PFSK-1 (cell line): ENCODE measurements around the gene SSPN.

Source experiments
- FOXP2 ChIP-seq: optimal IDR thresholded peaks from 2 replicates; pipeline ENCODE3; 2011; ENCODE audit warnings: borderline replicate concordance, control low read depth, inconsistent platforms; ENCODE audit not compliant: insufficient read depth; ENCODE audit errors: extremely low read length, extremely low read depth
- POLR2AphosphoS5 ChIP-seq: IDR thresholded peaks from 2 replicates; pipeline ENCODE4 v1.6.1; 2012; ENCODE audit warnings: low read depth, mild to moderate bottlenecking, control low read depth, low read length, moderate library complexity
- SIN3A ChIP-seq: IDR thresholded peaks from 2 replicates; pipeline ENCODE4 v1.6.1; 2012; ENCODE audit warnings: mild to moderate bottlenecking, low read length, moderate library complexity, borderline replicate concordance; ENCODE audit not compliant: insufficient read depth
- TAF1 ChIP-seq: IDR thresholded peaks from 2 replicates; pipeline ENCODE4 v1.6.1; 2012; ENCODE audit warnings: low read length, control low read depth, borderline replicate concordance; ENCODE audit not compliant: insufficient read depth
- TF ChIP-seq, protein P1 (sequence below), 2 experiments: IDR thresholded peaks; 2 replicates each; pipeline versions ENCODE4 v1.6.1 to v1.8.0; 2011 to 2012; ENCODE audit warnings: low read depth in 2 of 2, low read length in 2 of 2, control low read depth in 1 of 2, inconsistent platforms in 1 of 2, mild to moderate bottlenecking in 1 of 2, moderate library complexity in 1 of 2; ENCODE audit not compliant: insufficient read depth in 1 of 2

The SSPN gene

DNA sequence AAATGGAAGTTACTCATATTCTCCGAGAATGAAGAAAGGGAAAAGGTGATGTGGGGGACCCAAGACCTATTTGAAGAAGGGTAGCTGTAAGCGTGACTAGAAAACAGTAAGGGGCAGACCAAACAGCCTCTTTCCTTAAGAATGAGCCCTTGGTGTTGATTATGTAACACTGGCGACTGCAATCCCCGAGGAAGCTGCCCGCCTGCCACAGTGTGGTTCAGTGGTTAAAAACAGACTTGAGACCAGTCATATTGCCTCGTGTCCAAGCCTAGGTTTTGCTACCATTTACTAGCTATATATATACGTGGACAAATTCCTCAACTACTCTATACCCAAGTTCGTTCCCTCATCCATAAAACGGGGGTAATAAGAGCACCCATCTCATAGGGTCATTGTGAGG lies 49.1 kb downstream of the SSPN start:
- TF ChIP-seq, protein P1, sequence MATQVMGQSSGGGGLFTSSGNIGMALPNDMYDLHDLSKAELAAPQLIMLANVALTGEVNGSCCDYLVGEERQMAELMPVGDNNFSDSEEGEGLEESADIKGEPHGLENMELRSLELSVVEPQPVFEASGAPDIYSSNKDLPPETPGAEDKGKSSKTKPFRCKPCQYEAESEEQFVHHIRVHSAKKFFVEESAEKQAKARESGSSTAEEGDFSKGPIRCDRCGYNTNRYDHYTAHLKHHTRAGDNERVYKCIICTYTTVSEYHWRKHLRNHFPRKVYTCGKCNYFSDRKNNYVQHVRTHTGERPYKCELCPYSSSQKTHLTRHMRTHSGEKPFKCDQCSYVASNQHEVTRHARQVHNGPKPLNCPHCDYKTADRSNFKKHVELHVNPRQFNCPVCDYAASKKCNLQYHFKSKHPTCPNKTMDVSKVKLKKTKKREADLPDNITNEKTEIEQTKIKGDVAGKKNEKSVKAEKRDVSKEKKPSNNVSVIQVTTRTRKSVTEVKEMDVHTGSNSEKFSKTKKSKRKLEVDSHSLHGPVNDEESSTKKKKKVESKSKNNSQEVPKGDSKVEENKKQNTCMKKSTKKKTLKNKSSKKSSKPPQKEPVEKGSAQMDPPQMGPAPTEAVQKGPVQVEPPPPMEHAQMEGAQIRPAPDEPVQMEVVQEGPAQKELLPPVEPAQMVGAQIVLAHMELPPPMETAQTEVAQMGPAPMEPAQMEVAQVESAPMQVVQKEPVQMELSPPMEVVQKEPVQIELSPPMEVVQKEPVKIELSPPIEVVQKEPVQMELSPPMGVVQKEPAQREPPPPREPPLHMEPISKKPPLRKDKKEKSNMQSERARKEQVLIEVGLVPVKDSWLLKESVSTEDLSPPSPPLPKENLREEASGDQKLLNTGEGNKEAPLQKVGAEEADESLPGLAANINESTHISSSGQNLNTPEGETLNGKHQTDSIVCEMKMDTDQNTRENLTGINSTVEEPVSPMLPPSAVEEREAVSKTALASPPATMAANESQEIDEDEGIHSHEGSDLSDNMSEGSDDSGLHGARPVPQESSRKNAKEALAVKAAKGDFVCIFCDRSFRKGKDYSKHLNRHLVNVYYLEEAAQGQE (IDR thresholded peaks at IDR 0.05; ENCODE audit: insufficient read depth in 1 of 2, low read depth in 2 of 2, low read length in 2 of 2) = no peak
- TF ChIP-seq POLR2AphosphoS5 = no peak

DNA sequence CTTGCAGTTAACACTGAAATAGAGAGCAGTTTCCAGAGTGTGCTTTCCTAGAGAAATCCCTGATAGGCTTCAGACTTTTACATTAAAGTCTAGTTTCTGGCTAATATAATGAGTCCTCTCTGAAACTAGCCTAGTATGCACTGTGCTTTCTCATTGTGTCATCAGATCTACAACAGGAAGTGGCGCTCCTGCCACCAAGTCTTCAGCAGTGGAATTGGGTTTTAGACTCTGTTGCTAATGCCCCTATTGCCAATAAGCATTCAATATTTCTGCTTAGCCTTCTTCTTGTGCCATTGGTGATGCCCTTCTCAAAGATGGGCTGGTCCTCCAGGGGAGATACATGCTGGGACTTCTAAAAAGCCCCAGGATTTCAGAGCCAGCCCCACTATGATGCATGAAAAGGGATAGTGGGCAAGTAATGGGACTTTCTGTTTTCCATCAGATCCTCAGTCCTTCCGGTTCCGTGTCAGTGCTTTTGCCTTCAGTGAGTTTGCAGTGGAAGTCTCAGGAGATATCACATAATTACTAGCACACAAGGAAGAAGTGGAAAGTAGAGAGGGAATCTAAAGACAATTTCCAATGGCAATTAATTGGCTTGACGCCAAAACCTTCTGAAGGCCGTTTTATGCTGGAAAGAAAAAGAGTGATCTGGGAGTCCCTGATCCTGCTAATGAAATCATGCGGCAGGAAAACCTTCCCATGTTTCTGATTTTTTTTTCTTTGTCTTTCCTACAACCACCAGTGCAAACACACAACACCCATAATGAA lies 50.0 kb downstream of the SSPN start:
- TF ChIP-seq, protein P1 (IDR thresholded peaks at IDR 0.05; ENCODE audit: insufficient read depth in 1 of 2, low read depth in 2 of 2, low read length in 2 of 2) = no peak
- TF ChIP-seq SIN3A = 0 out of 2 replicates have a peak, but pooled peaks have one; percentile 13
- no peak for TF ChIP-seq POLR2AphosphoS5

DNA sequence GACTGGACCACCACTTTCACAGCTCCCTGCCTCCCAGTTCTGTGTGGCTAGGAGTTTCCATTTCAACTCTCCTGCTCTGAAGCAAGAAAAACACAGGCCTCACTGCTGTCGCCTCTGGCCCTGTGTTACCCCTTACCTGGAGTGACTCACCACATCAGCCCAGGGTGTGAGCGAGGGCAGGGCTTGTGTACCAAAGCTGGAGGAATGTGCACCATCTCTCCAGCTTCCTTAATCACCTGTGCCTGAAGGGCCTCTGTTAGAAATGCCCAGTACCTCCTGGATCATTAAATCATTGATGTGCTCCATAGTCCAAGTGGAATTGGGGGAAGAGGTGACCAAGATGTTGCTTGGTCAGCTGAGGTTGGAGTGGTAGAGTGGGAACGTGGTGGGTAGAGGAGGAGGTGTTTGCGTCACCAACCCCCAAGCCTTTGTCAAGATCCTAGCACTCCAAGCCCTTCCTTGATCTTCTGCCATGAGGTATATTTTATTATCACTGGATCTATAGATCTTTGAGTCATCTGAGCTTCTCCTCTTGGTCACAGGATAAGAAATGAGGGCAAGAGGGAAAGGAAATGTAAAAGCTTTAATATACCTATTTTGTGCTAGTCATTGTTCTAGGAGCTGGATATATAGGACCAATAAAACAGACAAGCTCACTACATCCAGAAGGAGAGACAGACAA lies 51.3 kb downstream of the SSPN start:
- TF ChIP-seq SIN3A = no peak
- TF ChIP-seq POLR2AphosphoS5 = no peak
- TF ChIP-seq TAF1 = no peak
- TF ChIP-seq, protein P1 (IDR thresholded peaks at IDR 0.05; ENCODE audit: insufficient read depth in 1 of 2, low read depth in 2 of 2, low read length in 2 of 2) = no peak
- TF ChIP-seq FOXP2 = no peak

DNA sequence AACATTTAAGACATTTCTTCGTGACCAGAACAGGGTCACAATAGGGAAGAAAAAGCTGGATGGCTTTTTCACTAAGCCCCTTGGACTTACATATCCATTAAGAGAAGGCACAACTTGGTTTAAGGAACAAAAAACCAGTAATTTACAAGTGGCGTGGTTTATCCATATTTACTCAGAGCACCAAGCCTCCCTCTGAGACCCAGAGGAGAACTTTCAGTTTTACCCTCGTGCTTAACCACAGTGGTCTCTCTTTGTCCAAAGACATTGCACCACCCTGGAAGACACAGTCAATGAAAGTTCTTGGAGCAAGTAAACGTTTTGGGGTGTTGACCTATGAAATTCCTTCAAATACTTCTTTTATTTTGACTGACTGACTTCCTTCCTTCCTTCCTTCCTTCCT lies 52.5 kb downstream of the SSPN start:
- TF ChIP-seq POLR2AphosphoS5 (no peak), TAF1 (no peak), SIN3A (no peak), FOXP2 (no peak)
- TF ChIP-seq, protein P1 (IDR thresholded peaks at IDR 0.05; ENCODE audit: insufficient read depth in 1 of 2, low read depth in 2 of 2, low read length in 2 of 2) = no peak
